ENCODE results near the gene PPP2CA. TPM values are rescaled to one million over a fixed set of nuclear protein-coding genes. Genes with fewer than 3 reads are reported as not detected.

PPP2CA gene
- total and polyA plus RNA-seq, 2 of the 13 experiments (the other 11 are each of a cell fraction or from before 2014, with no cell fraction given): 82.4 to 171 TPM

DNA sequence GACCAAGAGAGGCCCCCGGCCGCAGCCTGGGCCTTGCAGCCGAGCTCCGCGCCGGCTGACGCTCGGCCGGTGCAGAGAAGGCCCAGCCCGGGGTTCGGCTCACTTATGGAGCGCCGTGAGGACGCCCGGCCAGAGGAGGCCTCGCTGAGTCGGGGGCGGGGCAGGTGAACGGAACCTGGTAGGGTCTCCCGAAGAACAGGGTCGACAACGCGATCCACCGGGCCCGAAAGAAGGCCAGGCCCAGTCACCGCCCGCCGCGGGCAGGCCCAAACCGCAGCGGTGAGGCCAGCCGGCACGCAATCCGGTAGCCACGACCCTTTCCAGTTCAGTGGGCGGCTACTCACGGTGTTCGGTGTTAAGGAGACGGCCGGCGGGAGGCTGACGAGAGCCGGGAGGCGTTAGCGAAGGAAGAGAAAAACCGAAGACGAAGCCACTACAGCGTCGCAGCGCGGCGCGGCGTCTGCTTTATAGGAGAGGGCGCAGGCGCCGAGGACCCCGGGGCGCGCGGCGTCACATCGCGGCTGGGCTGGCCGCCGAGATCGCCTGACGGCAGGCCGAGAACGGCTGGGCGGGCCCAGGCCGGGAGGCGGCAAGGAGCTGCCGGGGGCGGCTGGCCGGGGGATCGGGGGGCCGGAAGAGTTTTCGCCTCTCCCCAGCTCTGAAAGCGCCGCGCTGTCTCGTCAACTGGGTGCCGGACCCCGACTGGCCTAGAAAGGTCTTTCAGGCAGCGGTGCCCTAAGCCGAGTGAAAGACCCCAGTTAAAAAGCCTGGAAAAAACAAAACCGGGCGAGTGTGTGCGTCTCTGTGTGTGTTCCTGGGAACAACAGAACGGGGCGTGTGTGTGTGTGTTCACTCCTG is 49.1 kb downstream of the PPP2CA start, which contains the start of gene SKP1 (continued):
- TF ChIP-seq ZNF792 (CRISPR knock-in tag; IDR thresholded peaks at IDR 0.05): no peak
- TF ChIP-seq ZNF577 (CRISPR knock-in tag; IDR thresholded peaks at IDR 0.05; ENCODE audit: borderline replicate concordance, low read depth): no peak
- TF ChIP-seq POLR2A (IDR thresholded peaks at IDR 0.05; ENCODE audit: insufficient read depth in 1 of 2, low read depth in 2 of 2, low read length in 2 of 2): peak; percentile 94 to 99
- TF ChIP-seq ZFP37 (CRISPR knock-in tag; IDR thresholded peaks at IDR 0.05; ENCODE audit: borderline replicate concordance): peak; percentile 76; the same call in 1 of the 2 replicates
- TF ChIP-seq, protein P1, sequence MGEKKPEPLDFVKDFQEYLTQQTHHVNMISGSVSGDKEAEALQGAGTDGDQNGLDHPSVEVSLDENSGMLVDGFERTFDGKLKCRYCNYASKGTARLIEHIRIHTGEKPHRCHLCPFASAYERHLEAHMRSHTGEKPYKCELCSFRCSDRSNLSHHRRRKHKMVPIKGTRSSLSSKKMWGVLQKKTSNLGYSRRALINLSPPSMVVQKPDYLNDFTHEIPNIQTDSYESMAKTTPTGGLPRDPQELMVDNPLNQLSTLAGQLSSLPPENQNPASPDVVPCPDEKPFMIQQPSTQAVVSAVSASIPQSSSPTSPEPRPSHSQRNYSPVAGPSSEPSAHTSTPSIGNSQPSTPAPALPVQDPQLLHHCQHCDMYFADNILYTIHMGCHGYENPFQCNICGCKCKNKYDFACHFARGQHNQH (CRISPR knock-in tag; IDR thresholded peaks at IDR 0.05): 0 out of 2 replicates have a peak, but pooled peaks have one; percentile 44
- TF ChIP-seq, protein P2, sequence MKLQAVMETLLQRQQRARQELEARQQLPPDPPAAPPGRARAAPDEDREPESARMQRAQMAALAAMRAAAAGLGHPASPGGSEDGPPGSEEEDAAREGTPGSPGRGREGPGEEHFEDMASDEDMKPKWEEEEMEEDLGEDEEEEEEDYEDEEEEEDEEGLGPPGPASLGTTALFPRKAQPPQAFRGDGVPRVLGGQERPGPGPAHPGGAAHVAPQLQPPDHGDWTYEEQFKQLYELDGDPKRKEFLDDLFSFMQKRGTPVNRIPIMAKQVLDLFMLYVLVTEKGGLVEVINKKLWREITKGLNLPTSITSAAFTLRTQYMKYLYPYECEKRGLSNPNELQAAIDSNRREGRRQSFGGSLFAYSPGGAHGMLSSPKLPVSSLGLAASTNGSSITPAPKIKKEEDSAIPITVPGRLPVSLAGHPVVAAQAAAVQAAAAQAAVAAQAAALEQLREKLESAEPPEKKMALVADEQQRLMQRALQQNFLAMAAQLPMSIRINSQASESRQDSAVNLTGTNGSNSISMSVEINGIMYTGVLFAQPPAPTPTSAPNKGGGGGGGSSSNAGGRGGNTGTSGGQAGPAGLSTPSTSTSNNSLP (IDR thresholded peaks at IDR 0.05; ENCODE audit: low read depth, low read length): no peak
- no peak for TF ChIP-seq SMARCC2 (IDR thresholded peaks at IDR 0.05)
- TF ChIP-seq, protein P3, sequence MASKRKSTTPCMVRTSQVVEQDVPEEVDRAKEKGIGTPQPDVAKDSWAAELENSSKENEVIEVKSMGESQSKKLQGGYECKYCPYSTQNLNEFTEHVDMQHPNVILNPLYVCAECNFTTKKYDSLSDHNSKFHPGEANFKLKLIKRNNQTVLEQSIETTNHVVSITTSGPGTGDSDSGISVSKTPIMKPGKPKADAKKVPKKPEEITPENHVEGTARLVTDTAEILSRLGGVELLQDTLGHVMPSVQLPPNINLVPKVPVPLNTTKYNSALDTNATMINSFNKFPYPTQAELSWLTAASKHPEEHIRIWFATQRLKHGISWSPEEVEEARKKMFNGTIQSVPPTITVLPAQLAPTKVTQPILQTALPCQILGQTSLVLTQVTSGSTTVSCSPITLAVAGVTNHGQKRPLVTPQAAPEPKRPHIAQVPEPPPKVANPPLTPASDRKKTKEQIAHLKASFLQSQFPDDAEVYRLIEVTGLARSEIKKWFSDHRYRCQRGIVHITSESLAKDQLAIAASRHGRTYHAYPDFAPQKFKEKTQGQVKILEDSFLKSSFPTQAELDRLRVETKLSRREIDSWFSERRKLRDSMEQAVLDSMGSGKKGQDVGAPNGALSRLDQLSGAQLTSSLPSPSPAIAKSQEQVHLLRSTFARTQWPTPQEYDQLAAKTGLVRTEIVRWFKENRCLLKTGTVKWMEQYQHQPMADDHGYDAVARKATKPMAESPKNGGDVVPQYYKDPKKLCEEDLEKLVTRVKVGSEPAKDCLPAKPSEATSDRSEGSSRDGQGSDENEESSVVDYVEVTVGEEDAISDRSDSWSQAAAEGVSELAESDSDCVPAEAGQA (IDR thresholded peaks at IDR 0.05; ENCODE audit: low read depth): no peak
- TF ChIP-seq, protein P3 (CRISPR knock-in tag; IDR thresholded peaks at IDR 0.05; ENCODE audit: borderline replicate concordance): peak; percentile 92; the same call in 1 of the 2 replicates
- TF ChIP-seq, protein P4, sequence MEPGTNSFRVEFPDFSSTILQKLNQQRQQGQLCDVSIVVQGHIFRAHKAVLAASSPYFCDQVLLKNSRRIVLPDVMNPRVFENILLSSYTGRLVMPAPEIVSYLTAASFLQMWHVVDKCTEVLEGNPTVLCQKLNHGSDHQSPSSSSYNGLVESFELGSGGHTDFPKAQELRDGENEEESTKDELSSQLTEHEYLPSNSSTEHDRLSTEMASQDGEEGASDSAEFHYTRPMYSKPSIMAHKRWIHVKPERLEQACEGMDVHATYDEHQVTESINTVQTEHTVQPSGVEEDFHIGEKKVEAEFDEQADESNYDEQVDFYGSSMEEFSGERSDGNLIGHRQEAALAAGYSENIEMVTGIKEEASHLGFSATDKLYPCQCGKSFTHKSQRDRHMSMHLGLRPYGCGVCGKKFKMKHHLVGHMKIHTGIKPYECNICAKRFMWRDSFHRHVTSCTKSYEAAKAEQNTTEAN (CRISPR knock-in tag; conservative IDR thresholded peaks at IDR 0.05): 0 out of 2 replicates have a peak, but pooled peaks have one; percentile 16
- TF ChIP-seq, protein P5, sequence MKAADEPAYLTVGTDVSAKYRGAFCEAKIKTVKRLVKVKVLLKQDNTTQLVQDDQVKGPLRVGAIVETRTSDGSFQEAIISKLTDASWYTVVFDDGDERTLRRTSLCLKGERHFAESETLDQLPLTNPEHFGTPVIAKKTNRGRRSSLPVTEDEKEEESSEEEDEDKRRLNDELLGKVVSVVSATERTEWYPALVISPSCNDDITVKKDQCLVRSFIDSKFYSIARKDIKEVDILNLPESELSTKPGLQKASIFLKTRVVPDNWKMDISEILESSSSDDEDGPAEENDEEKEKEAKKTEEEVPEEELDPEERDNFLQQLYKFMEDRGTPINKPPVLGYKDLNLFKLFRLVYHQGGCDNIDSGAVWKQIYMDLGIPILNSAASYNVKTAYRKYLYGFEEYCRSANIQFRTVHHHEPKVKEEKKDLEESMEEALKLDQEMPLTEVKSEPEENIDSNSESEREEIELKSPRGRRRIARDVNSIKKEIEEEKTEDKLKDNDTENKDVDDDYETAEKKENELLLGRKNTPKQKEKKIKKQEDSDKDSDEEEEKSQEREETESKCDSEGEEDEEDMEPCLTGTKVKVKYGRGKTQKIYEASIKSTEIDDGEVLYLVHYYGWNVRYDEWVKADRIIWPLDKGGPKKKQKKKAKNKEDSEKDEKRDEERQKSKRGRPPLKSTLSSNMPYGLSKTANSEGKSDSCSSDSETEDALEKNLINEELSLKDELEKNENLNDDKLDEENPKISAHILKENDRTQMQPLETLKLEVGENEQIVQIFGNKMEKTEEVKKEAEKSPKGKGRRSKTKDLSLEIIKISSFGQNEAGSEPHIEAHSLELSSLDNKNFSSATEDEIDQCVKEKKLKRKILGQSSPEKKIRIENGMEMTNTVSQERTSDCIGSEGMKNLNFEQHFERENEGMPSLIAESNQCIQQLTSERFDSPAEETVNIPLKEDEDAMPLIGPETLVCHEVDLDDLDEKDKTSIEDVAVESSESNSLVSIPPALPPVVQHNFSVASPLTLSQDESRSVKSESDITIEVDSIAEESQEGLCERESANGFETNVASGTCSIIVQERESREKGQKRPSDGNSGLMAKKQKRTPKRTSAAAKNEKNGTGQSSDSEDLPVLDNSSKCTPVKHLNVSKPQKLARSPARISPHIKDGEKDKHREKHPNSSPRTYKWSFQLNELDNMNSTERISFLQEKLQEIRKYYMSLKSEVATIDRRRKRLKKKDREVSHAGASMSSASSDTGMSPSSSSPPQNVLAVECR (CRISPR knock-in tag; IDR thresholded peaks at IDR 0.05; ENCODE audit: borderline replicate concordance): peak; percentile 97
- TF ChIP-seq ATRX (CRISPR knock-in tag; IDR thresholded peaks at IDR 0.05; ENCODE audit: borderline replicate concordance): no peak
- TF ChIP-seq ZFX (CRISPR knock-in tag; IDR thresholded peaks at IDR 0.05; ENCODE audit: low read depth): peak; percentile 100

All from HepG2 (cell line).